Right cardiac atrium (tissue), 5 donors: Measurements from ENCODE around the gene DYNC1I1. TPM values are rescaled to one million over a fixed set of nuclear protein-coding genes. Genes with fewer than 3 reads are reported as not detected.

Experiments
- ATAC-seq, 2 donors: fragments of 200-7000 bp; cut with Tn5 transposase; one replicate each; pipeline versions ENCODE4 v1.8.0 to v1.9.1; 2020; ENCODE audit warnings: moderate library complexity in 2 of 2, mild to moderate bottlenecking in 1 of 2
- DNase-seq, 3 donors: peaks; one replicate each; pipeline ENCODE4 v3.0.0-alpha.2; 2020
- H3K27ac ChIP-seq: one replicate; pipeline ENCODE4 v1.5.1; 2013; ENCODE audit warnings: mild to moderate bottlenecking, low read length, control low read depth, moderate library complexity
- H3K27me3 ChIP-seq: one replicate; pipeline ENCODE4 v1.6.1; 2013; ENCODE audit not compliant: control insufficient read depth, insufficient read depth
- H3K4me1 ChIP-seq: one replicate; pipeline ENCODE4 v1.6.1; 2013; ENCODE audit warnings: low read length; ENCODE audit not compliant: control insufficient read depth, insufficient read depth
- H3K4me3 ChIP-seq: one replicate; pipeline ENCODE4 v1.5.1; 2013; ENCODE audit warnings: low read length, control low read depth
- H3K9me3 ChIP-seq: one replicate; pipeline ENCODE4 v1.6.1; 2013; ENCODE audit warnings: low read length; ENCODE audit not compliant: control insufficient read depth
- WGBS: extraction: QIAGEN DNeasy Blood & Tissue Kit; methylation state at CpG from one replicate; pipeline ENCODE4 v1.1.7; 2013; 5-methylcytosine and 5-hydroxymethylcytosine counted together
- intact Hi-C, 4 donors: fragments of 100-400 bp; cut with DNase I; formaldehyde crosslinking; loops; one replicate each; pipeline versions ENCODE4 v1.11.0 to v1.14.0; 2022 to 2023
- polyA plus RNA-seq: library from polyadenylated mRNA; stranded (reverse); fragments of 200-250 nt; gene quantifications from one replicate; pipeline ENCODE4 v1.2.3, GENCODE V29; 2013
- total RNA-seq, 4 donors: library from RNA; stranded (reverse); fragmentation: NEBNext Ultra II Directional; extraction: Animal tissue kit (Norgen Biotek cat#: 25700); gene quantifications; one replicate each; pipeline ENCODE4 v1.2.1, GENCODE V29; 2021
- donor health status: healthy with polysubstance abuse.
- donor health status: DM: no; HTN: yes; CAD: no.
- donor health status: DM: no; HTN: no; CAD: no.
- donor health status: DM: no; HTN: yes; CAD: no; lungs with severe emphysema.
- donor health status: DM: yes; HTN: yes; CAD: no.

Gene DYNC1I1
- total and polyA plus RNA-seq, 5 donors = 11.0 to 29.8 (median 20.5) TPM

GRCh38 chr7:95861041-95861440 lies 88.7 kb downstream of the DYNC1I1 start:
- intact Hi-C loops = no loop called here
- no peak for ATAC-seq
- no peaks in the 10 kb centered on the region for H3K4me1 ChIP-seq
- no peak overlapping the region for H3K4me3 ChIP-seq
- WGBS = 53% methylated on average over 2 of the region's 2 CpGs
- H3K9me3 ChIP-seq = no peaks in the 10 kb centered on the region
- no peak for DNase-seq
- H3K27ac ChIP-seq = no peak overlapping the region
- H3K27me3 ChIP-seq = no peaks in the 10 kb centered on the region

DNA sequence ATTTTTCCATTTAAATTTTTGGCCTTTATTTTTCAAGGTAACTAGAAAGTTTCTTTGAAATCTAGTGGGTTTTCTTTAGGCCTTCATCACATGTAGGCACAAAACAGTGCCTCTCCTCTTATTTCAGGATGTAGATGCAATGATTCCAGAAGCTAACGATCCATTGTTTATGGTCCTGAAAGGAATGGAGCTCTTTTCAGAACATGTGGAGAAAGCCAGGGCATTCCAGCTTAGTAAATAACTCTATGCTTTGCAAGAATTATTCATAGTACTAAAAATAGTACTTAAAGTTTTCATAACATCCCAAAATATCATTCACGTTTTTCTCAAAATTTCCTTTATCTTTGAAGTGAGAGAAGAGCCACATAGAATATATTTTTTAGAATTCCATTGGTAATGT lies 91.3 kb downstream of the DYNC1I1 start:
- Histone ChIP-seq H3K27me3 (no peaks in the 10 kb centered on the region), H3K4me1 (no peaks in the 10 kb centered on the region), H3K4me3 (no peak overlapping the region), H3K9me3 (no peaks in the 10 kb centered on the region), H3K27ac (no peak overlapping the region)
- ATAC-seq = no peak
- WGBS = 49% methylated on average over 2 of the region's 2 CpGs
- intact Hi-C loops = no loop called here
- no peak for DNase-seq

GRCh38 chr7:95865716-95866371 lies 93.5 kb downstream of the DYNC1I1 start:
- intact Hi-C loops = loop anchor here in 1 of 4 donors (5.0 kb wide), 1 partner anchor 144 kb away; no protein-coding TSS in a partner anchor
- Histone ChIP-seq H3K27me3 (no peaks in the 10 kb centered on the region), H3K9me3 (no peaks in the 10 kb centered on the region), H3K4me1 (no peaks in the 10 kb centered on the region), H3K4me3 (no peak overlapping the region), H3K27ac (no peak overlapping the region)
- ATAC-seq = no peak
- no peak for DNase-seq
- 73% methylated on average over 9 of the region's 9 CpGs for WGBS

DNA sequence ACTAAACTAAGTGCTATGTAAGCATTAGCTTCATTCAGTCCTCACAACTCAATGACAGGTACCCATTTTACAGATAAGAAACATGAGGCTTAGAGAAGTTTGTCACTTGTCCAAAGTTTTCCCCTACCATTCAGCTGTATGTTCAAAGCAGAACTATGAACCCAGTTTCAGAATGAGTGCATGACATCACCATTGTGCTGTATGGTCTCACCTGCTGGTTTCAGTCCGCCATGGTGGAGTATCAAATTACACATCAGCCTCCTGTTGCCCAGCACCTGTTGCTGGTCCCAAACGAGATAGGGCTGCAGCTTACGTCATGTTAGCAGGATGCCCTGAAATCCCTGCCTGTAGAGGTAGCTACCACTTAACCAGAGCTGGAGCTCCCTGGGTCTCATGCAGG lies 95.0 kb downstream of the DYNC1I1 start:
- DNase-seq (no peak), ATAC-seq (no peak)
- intact Hi-C loops = loop anchor here in 1 of 4 donors (5.0 kb wide), 1 partner anchor 145 kb away; no protein-coding TSS in a partner anchor

GRCh38 chr7:95871075-95871848 lies 98.9 kb downstream of the DYNC1I1 start:
- 19% methylated on average over 6 of the region's 6 CpGs for WGBS
- DNase-seq (no peak), ATAC-seq (peak; percentile 40 to 63)
- Histone ChIP-seq H3K27ac (no peak overlapping the region), H3K4me3 (no peak overlapping the region), H3K27me3 (no peaks in the 10 kb centered on the region), H3K9me3 (no peaks in the 10 kb centered on the region), H3K4me1 (peaks cover 4% of the 10 kb centered on the region)
- intact Hi-C loops = loop anchor here in 3 of 4 donors (2.0 to 5.0 kb wide), 3 partner anchors 148 to 354 kb away; no protein-coding TSS in a partner anchor

More for the DNA sequence above, 95.0 kb downstream of the DYNC1I1 start:
- 65% methylated on average over 3 of the region's 3 CpGs for WGBS
- Histone ChIP-seq H3K9me3 (no peaks in the 10 kb centered on the region), H3K4me1 (no peaks in the 10 kb centered on the region), H3K4me3 (no peak overlapping the region), H3K27me3 (no peaks in the 10 kb centered on the region), H3K27ac (no peak overlapping the region)

- Histone ChIP-seq H3K27me3 (no peaks in the 10 kb centered on the region), H3K9me3 (no peaks in the 10 kb centered on the region), H3K4me3 (no peak overlapping the region), H3K4me1 (peaks cover 4% of the 10 kb centered on the region), H3K27ac (no peak overlapping the region)
- DNase-seq = no peak
- intact Hi-C loops = loop anchor here in 3 of 4 donors (2.0 to 5.0 kb wide), 3 partner anchors 149 to 355 kb away; no protein-coding TSS in a partner anchor
- 92% methylated on average over 9 of the region's 9 CpGs for WGBS
- ATAC-seq = no peak
Observed at GRCh38 chr7:95871896-95872295, 99.5 kb downstream of the DYNC1I1 start.

DNA sequence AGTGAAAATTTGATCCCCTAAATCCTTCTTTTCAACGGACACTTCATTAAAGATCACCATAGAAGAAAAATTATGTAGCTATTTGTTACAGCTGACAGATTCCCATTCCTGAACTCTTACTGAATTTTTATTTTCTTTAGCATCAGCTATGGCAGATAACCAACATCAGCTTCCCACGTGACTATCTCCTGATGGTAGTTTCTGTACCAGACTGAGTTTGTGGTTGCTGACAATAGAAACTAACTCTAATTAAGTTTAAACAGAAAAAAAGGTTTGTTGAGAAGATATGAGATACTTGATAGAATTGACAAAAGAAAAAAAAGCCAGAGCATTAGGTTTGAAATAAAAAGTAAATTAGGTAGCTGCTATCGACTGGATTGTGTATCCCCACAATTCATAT lies 101.8 kb downstream of the DYNC1I1 start:
- ATAC-seq (no peak), DNase-seq (no peak)
- Histone ChIP-seq H3K4me3 (no peak overlapping the region), H3K27ac (no peak overlapping the region), H3K27me3 (no peaks in the 10 kb centered on the region), H3K4me1 (peaks cover 4% of the 10 kb centered on the region), H3K9me3 (no peaks in the 10 kb centered on the region)
- 79% methylated on average over 3 of the region's 3 CpGs for WGBS
- intact Hi-C loops = loop anchor here in 3 of 4 donors (5.0 kb wide), 2 partner anchors 152 to 357 kb away; no protein-coding TSS in a partner anchor

DNA sequence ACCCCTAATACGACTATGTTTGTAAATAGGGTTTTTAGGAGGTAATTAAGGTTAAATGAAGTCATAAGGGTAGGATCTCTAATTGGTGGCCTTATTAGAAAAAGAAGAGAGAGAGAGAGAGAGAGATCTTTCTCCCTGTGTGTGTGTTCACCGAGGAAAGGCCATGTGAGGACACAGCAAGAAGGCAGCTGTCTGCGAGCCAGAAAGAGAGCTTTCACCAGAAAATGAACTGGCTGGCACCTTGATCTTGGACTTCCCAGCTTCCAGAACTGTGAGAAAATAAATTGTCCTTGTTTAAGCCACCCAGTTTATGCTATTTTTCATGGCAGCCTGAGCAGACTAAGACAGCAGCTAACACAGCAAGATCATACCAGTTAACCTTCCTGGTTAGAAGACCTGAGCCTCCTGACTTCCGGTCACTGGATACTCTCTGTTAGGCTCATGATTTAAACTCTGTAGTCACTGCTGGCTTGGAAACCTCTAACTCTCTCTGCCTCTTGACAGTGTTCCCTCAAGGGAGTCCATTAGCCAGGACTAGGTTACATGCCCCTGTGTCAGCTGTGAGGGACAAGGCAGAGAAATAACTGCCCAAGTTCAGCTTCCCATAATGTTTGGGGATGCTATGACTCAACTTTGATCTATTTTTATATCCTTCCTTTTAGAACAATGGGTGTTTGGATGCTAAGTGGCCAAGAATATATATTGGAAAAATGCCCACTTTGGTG lies 102.3 kb downstream of the DYNC1I1 start:
- WGBS = 70% methylated on average over 4 of the region's 4 CpGs
- no peak for DNase-seq
- intact Hi-C loops = loop anchor here in 3 of 4 donors (5.0 kb wide), 2 partner anchors 152 to 357 kb away; no protein-coding TSS in a partner anchor

GRCh38 chr7:95875519-95875918 lies 103.2 kb downstream of the DYNC1I1 start:
- no peaks in the 10 kb centered on the region for H3K9me3 ChIP-seq
- no peak overlapping the region for H3K27ac ChIP-seq
- no peak overlapping the region for H3K4me3 ChIP-seq
- intact Hi-C loops = no loop called here
- ATAC-seq (no peak), DNase-seq (no peak)
- no peaks in the 10 kb centered on the region for H3K27me3 ChIP-seq
- peaks cover 4% of the 10 kb centered on the region for H3K4me1 ChIP-seq

More for the DNA sequence above, 102.3 kb downstream of the DYNC1I1 start:
- no peak overlapping the region for H3K27ac ChIP-seq
- peak; percentile 29 to 54 for ATAC-seq
- no peak overlapping the region for H3K4me3 ChIP-seq
- H3K27me3 ChIP-seq = no peaks in the 10 kb centered on the region
- no peaks in the 10 kb centered on the region for H3K9me3 ChIP-seq
- H3K4me1 ChIP-seq = peaks cover 4% of the 10 kb centered on the region

- Histone ChIP-seq H3K27ac (no peak overlapping the region), H3K27me3 (no peaks in the 10 kb centered on the region), H3K4me1 (peaks cover 4% of the 10 kb centered on the region), H3K9me3 (no peaks in the 10 kb centered on the region), H3K4me3 (no peak overlapping the region)
- ATAC-seq (no peak), DNase-seq (no peak)
- intact Hi-C loops = no loop called here
Observed at GRCh38 chr7:95878677-95879076, 106.3 kb downstream of the DYNC1I1 start.

DNA sequence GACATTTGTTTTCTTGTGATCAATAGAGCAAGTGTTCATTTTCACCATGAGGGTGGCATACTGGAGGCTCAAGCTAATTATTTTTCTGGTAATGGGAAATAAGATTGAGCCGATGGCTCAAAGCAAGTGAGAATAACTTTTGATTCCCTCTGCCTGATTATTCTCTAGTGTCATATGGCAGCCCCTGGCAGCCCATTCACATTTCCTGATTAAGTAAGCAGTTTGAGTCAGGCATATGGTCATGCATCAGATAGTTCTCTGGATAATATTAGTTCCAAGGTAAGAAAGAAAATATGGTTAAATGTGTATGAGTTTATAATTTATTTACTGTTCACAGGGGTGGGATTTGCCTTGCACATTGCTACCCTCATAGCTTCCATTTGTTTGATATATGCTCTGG lies 109.2 kb downstream of the DYNC1I1 start:
- no peaks in the 10 kb centered on the region for H3K4me1 ChIP-seq
- H3K4me3 ChIP-seq = no peak overlapping the region
- ATAC-seq (no peak), DNase-seq (no peak)
- no peak overlapping the region for H3K27ac ChIP-seq
- no peaks in the 10 kb centered on the region for H3K27me3 ChIP-seq
- 74% methylated on average over 1 of the region's 1 CpG for WGBS
- intact Hi-C loops = no loop called here
- no peaks in the 10 kb centered on the region for H3K9me3 ChIP-seq
